HG03378 (cell line): ENCODE results near the gene NCDN.

Source experiments
- ATAC-seq: cut with Tn5 transposase; IDR thresholded peaks from one replicate; pipeline ENCODE4 v1.9.1; 2021; ENCODE audit warnings: mild to moderate bottlenecking, moderate library complexity; ENCODE audit not compliant: unreplicated experiment

The NCDN gene

DNA sequence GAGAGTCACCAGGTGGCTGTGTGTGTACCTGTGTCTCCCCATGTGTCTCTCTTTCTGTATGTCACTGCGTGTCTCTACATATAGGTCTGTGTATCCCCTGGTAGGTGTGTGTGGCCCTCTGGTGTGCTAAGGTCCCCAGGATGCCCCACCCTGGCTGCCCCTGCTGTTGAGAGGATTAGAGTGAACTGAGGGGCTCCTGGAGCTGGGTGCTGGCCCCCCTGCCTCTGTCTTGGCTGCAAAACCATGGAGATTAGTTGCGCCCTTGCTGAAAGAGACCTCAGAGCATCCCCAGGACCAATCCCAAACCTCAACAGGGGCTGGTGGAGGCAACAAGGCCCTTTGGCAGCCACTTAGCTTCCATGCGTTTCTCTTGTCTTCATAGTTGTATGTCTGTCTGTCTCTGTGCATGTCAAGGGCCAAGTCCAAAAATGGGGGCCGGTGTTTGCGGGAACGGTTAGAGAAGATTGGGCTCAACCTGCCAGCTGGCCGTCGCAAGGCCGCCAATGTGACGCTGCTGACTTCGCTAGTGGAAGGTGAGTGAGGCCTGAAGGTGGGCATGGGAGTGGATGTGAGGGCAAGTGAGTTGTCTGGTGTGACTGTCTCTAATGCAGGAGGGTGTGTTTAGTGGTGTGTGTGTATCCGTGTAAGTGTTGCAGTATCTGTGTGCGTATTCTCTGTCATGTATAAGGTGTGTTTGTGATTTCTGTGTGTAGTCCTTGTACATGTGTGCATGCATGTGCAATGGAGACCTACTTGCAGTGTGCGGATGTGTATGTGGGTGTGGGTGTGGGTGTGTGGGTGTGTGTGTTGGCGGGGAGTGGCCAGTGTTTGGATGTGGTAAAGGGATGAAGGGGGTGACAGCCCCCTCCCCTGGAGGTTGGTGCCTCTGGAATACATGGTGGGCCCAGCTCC is 32.2 kb downstream of the NCDN start:
- ATAC-seq: no peak

GRCh38 chr1:35590476-35591040 is 33.0 kb downstream of the NCDN start:
- ATAC-seq: no peak

- ATAC-seq: no peak
Measured at GRCh38 chr1:35591211-35591610, 33.6 kb downstream of the NCDN start.

DNA sequence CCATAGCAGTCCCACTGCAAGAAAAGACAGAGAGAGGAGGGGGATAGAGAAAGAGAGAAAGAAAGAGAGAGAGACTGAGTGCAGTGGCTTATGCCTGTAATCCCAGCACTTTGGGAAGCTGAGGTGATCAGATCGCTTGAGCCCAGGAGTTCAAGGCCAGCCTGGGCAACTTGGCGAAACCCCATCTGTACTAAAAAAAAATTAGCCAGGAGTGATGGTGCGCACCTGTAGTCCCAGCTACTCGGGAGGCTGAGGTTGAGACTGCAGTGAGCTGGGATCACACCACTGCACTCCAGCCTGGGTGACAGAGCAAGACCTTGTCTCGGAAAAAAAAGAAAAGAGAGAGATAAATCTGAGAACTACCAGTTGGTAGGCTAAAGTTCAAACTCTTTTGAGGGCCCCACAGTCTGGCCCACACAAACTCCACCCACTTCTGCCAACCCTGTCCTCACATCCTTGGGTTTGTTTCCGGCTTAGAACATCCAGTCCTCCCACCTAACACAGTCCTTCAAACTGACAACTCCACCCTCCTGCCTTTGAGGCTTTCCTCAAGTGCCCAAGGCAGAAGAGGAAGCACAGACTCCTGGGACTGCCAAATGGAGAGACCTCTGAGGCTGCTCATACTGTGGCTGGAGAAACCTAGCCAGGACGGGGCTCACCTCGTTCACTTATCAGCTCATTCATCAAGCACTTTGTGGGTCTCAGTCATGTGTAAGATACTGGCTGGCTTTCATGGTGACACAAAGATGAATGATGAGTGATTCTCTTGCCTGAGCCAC is 35.6 kb downstream of the NCDN start:
- ATAC-seq: no peak

- ATAC-seq: no peak
Measured at GRCh38 chr1:35594005-35594760, 36.6 kb downstream of the NCDN start.

- no peak for ATAC-seq
Measured at GRCh38 chr1:35595684-35596083, 38.1 kb downstream of the NCDN start.

DNA sequence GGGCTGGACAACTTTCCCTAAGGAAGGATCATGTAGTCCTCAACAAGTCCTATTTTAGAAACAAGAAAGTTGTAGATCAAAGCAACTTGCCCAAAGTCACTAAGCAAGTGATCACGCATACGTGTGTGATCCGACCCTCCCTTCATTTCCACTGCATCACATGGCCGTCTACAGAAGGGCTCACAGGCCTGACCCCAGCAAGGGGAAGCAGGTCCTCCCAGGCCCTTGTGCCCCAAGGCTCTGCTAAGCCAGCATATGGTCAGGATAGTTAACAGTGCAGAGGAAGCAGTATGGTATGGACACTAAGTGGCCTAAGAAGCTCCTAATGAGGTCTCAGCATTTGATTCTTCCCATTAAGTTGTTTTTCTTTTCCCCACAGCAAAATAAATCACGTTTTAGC is 40.3 kb downstream of the NCDN start:
- no peak for ATAC-seq

- no peak for ATAC-seq
Measured at GRCh38 chr1:35598895-35599294, 41.3 kb downstream of the NCDN start.

DNA sequence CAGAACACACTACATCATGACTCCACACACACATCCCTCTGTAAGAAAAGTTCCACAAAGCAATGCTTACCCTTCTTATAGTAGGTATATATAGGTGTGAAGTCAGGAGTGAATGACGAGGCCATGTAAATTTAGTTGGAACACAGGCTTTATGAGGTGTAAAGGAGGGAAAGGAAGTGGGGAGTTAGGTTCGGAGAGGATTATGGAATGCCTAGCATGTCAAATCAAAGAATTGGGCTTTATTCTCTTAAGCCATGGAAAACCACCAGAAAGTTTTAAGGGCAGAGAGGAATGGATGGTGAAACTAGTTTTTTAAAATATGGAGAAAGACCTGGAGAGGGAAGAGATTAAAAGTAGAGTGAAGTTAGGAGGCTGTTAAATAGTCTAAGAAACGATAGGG is 41.8 kb downstream of the NCDN start:
- no peak for ATAC-seq

GRCh38 chr1:35600593-35600992 is 43.0 kb downstream of the NCDN start:
- ATAC-seq: no peak

DNA sequence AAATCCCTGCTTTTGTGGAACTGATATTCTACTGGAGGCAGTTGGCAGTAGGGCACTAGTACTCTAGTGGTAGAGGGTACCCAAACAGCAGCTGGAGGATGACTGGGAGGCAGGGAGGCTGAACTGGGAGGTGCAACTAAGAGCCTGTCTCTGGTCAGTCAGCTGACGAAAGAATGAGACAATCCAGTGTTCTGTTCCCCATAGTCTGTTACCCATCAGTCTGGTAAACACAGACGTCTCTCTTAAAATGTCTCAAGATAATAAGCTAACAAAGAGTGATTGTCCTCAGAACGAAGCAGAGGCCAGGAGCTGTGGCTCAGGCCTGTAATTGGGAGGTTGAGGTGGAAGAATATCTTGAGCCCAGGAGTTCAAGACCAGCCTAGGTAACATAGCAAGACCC is 45.9 kb downstream of the NCDN start:
- no peak for ATAC-seq

DNA sequence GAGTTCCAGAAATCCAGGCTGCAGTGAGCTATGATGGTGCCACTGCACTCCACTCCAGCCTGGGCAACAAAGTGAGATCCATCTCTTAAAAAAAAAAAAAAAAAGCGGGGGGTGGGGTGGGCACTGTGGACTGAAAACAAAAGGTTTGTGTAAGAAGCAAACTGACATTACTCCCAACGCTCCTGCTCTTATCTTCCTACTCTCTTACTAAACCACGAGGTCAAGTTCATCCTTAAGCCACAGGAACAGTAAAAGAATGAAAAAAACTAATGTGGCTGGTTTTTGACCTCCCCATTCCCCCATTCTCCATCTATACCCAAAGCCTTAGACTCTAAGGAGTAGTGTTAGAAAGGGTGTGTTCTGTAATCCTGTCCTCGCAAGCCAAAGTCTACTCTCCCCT is 46.3 kb downstream of the NCDN start:
- no peak for ATAC-seq

GRCh38 chr1:35605071-35605866 is 47.7 kb downstream of the NCDN start:
- ATAC-seq: no peak

- no peak for ATAC-seq
Measured at GRCh38 chr1:35605867-35606182, 48.2 kb downstream of the NCDN start.

DNA sequence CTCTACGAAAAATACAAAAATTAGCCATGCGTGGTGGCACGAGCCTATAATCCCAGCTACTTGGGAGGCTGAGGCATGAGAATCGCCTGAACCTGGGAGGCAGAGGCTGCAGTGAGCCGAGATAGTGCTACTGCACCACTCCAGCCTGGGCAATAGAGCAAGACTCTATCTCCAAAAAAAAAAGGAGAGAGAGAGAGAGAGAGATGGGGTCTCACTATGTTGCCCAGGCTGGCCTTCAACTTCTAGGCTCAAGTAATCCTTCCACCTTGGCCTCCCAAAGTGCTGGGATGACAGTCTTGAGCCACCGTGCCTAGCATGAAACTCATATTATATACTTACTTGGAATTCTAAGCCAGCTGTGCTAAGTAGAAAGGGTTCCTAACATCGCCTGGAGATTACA is 54.1 kb downstream of the NCDN start:
- no peak for ATAC-seq

- no peak for ATAC-seq
Measured at GRCh38 chr1:35615440-35615839, 57.8 kb downstream of the NCDN start.
